ENCODE data around the gene PDE1A. TPM values are rescaled to one million over a fixed set of nuclear protein-coding genes. Genes with fewer than 3 reads are reported as not detected.

PDE1A gene
- total and polyA plus RNA-seq, 2 of the 4 experiments (the other 2 are of a cell fraction) = 0.24 to 0.90 TPM

DNA sequence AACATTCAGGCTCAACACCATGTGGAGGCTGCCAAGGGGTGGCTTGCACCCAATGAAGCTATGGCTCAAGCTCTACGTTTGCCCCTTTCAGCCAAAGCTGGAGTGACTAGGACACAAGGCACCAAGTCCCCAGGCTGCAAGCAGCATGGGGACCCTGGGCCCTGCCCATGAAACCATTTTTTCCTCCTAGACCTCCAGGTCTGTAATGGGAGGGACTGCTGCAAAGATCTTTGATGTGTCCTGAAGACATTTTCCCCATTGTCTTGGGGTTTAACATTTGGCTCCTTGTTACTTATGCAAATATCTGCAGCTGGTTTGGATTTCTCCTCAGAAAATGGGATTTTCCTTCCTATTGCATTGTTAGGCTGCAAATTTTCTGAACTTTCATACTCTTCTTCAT is 51.0 kb downstream of the PDE1A start:
- dilution Hi-C loops (cut with HindIII; ENCODE audit: low sequenced_read_pairs, unreplicated experiment) (no loop called here), in situ Hi-C loops (cut with MboI; ENCODE audit: low sequenced_read_pairs) (no loop called here), intact Hi-C loops (cut with micrococcal nuclease) (no loop called here)
- no peak overlapping the region for H4K5ac ChIP-seq (ENCODE audit: low read depth, low read length)
- H3K79me1 ChIP-seq (ENCODE audit: low read depth in 1 of 2, low read length in 2 of 2) = no peaks in the 10 kb centered on the region
- ATAC-seq (ENCODE audit: low read depth) = no peak
- BruUV-seq (replicated peaks) = no TSS peak
- CTCF ChIA-PET = no interaction called here
- no peaks in the 10 kb centered on the region for H4K20me1 ChIP-seq (ENCODE audit: insufficient read depth, low read length)
- DNase-seq = no peak
- no peak overlapping the region for H2AFZ ChIP-seq (replicated peaks; ENCODE audit: low read length, poor library complexity)
- POLR2A ChIA-PET (ENCODE audit: unreplicated experiment) = no interaction called here
- H2AK9ac ChIP-seq (replicated peaks; ENCODE audit: low read depth, low read length, poor library complexity) = no peak overlapping the region
- no peaks in the 10 kb centered on the region for H3K9me1 ChIP-seq (ENCODE audit: insufficient read depth, low read length)
- H3K36me3 ChIP-seq (ENCODE audit: control insufficient read depth, insufficient read depth, low read length) = no peaks in the 10 kb centered on the region
- H3K27ac ChIP-seq (ENCODE audit: insufficient read depth, low read length) = no peak overlapping the region
- H4K8ac ChIP-seq (ENCODE audit: low read depth in 2 of 2, low read length in 2 of 2) = no peak overlapping the region
- H3K27me3 ChIP-seq (ENCODE audit: control insufficient read depth, insufficient read depth, low read length) = no peaks in the 10 kb centered on the region
- no peak for TF ChIP-seq BHLHE40 (IDR thresholded peaks at IDR 0.05; ENCODE audit: low read depth, low read length)
- TF ChIP-seq, protein P1, sequence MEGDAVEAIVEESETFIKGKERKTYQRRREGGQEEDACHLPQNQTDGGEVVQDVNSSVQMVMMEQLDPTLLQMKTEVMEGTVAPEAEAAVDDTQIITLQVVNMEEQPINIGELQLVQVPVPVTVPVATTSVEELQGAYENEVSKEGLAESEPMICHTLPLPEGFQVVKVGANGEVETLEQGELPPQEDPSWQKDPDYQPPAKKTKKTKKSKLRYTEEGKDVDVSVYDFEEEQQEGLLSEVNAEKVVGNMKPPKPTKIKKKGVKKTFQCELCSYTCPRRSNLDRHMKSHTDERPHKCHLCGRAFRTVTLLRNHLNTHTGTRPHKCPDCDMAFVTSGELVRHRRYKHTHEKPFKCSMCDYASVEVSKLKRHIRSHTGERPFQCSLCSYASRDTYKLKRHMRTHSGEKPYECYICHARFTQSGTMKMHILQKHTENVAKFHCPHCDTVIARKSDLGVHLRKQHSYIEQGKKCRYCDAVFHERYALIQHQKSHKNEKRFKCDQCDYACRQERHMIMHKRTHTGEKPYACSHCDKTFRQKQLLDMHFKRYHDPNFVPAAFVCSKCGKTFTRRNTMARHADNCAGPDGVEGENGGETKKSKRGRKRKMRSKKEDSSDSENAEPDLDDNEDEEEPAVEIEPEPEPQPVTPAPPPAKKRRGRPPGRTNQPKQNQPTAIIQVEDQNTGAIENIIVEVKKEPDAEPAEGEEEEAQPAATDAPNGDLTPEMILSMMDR (conservative IDR thresholded peaks at IDR 0.05; ENCODE audit: low read depth, low read length) = no peak
- TF ChIP-seq RFX5 (IDR thresholded peaks at IDR 0.05; ENCODE audit: low read depth, low read length) = no peak
- no peak for TF ChIP-seq RAD21 (IDR thresholded peaks at IDR 0.05; ENCODE audit: low read length)
- TF ChIP-seq SMC3 (IDR thresholded peaks at IDR 0.05; ENCODE audit: low read depth, low read length) = no peak
- no peak for TF ChIP-seq POLR2A (IDR thresholded peaks at IDR 0.05; ENCODE audit: low read depth, low read length)
- no peak for TF ChIP-seq CEBPB (IDR thresholded peaks at IDR 0.05; ENCODE audit: low read depth, low read length)
- no peak for TF ChIP-seq MXI1 (IDR thresholded peaks at IDR 0.05; ENCODE audit: borderline replicate concordance, low read depth, low read length)
- TF ChIP-seq NFE2L2 (IDR thresholded peaks at IDR 0.05; ENCODE audit: low read depth, low read length) = no peak
- TF ChIP-seq, protein P2, sequence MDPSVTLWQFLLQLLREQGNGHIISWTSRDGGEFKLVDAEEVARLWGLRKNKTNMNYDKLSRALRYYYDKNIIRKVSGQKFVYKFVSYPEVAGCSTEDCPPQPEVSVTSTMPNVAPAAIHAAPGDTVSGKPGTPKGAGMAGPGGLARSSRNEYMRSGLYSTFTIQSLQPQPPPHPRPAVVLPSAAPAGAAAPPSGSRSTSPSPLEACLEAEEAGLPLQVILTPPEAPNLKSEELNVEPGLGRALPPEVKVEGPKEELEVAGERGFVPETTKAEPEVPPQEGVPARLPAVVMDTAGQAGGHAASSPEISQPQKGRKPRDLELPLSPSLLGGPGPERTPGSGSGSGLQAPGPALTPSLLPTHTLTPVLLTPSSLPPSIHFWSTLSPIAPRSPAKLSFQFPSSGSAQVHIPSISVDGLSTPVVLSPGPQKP (IDR thresholded peaks at IDR 0.05; ENCODE audit: borderline replicate concordance, low read depth, low read length) = no peak
- TF ChIP-seq MAZ (IDR thresholded peaks at IDR 0.05; ENCODE audit: borderline replicate concordance, low read depth, low read length) = no peak
- no peak for TF ChIP-seq MAFK (IDR thresholded peaks at IDR 0.05; ENCODE audit: low read depth, low read length)
- TF ChIP-seq FOS (IDR thresholded peaks at IDR 0.05; ENCODE audit: low read depth, low read length) = no peak
- TF ChIP-seq RCOR1 (IDR thresholded peaks at IDR 0.05; ENCODE audit: insufficient replicate concordance, low read length) = no peak
- TF ChIP-seq CHD1 (IDR thresholded peaks at IDR 0.05; ENCODE audit: low read depth, low read length) = no peak
- TF ChIP-seq, protein P3, sequence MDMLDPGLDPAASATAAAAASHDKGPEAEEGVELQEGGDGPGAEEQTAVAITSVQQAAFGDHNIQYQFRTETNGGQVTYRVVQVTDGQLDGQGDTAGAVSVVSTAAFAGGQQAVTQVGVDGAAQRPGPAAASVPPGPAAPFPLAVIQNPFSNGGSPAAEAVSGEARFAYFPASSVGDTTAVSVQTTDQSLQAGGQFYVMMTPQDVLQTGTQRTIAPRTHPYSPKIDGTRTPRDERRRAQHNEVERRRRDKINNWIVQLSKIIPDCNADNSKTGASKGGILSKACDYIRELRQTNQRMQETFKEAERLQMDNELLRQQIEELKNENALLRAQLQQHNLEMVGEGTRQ (IDR thresholded peaks at IDR 0.05; ENCODE audit: low read depth, low read length) = no peak
- no peak overlapping the region for H2BK120ac ChIP-seq (ENCODE audit: low read depth, low read length)
- H3K18ac ChIP-seq (ENCODE audit: low read depth, low read length) = no peak overlapping the region
- no peak overlapping the region for H3K56ac ChIP-seq (ENCODE audit: extremely low read depth, insufficient read depth, low read length)
- H3K9me3 ChIP-seq (ENCODE audit: control insufficient read depth, insufficient read depth, low read length) = peaks cover 8% of the 10 kb centered on the region
- H3K4me3 ChIP-seq (ENCODE audit: insufficient read depth, low read depth, low read length) = no peak overlapping the region
- H3K4me2 ChIP-seq (ENCODE audit: low read depth, low read length) = no peak overlapping the region
- no peak overlapping the region for H3K14ac ChIP-seq (replicated peaks; ENCODE audit: low read depth, low read length)
- no peak overlapping the region for H2BK20ac ChIP-seq (ENCODE audit: low read depth, low read length)
- H3K4ac ChIP-seq (ENCODE audit: low read depth, low read length) = no peak overlapping the region
- H4K91ac ChIP-seq (ENCODE audit: insufficient read depth, low read depth, low read length) = no peak overlapping the region
- H2BK5ac ChIP-seq (ENCODE audit: low read depth, low read length, poor library complexity, severe bottlenecking) = no peak overlapping the region
- no peak overlapping the region for H3K9ac ChIP-seq (ENCODE audit: low read depth, low read length)
- WGBS, 2 experiments (ENCODE audit: extremely low coverage in 2 of 2, insufficient read length in 1 of 2) = no CpG with 5 or more reads among the region's 1 CpG
- no peak overlapping the region for H2AK5ac ChIP-seq (ENCODE audit: low read depth, low read length)
- no peak overlapping the region for H3K23ac ChIP-seq (ENCODE audit: low read depth, low read length)
- H2BK15ac ChIP-seq (ENCODE audit: low read depth, low read length) = no peak overlapping the region
- peaks cover 5% of the 10 kb centered on the region for H3K4me1 ChIP-seq (ENCODE audit: control insufficient read depth, insufficient read depth, low read length)
